HEK293 (cell line): Measurements from ENCODE around the gene BUB1.
"Not testable (repeated sequence)": the region's sequence is repeated elsewhere in the genome, so short reads cannot be mapped to it uniquely, and the experiment has no call there.

Experiments
- CTCF ChIP-seq: fragments of 450-650 bp; formaldehyde crosslinking; IDR thresholded peaks from 2 replicates; pipeline ENCODE4 v1.5.1; 2016; ENCODE audit warnings: missing biosample characterization, missing genetic modification characterization
- MYNN ChIP-seq: fragments of 450-650 bp; formaldehyde crosslinking; IDR thresholded peaks from 2 replicates; pipeline ENCODE4 v1.5.1; 2016; ENCODE audit warnings: missing biosample characterization, missing genetic modification characterization, borderline replicate concordance
- ZBTB11 ChIP-seq: fragments of 450-650 bp; formaldehyde crosslinking; conservative IDR thresholded peaks from 2 replicates; pipeline ENCODE4 v1.5.1; 2016; ENCODE audit warnings: low read depth, missing biosample characterization, missing genetic modification characterization
- ZBTB17 ChIP-seq: fragments of 450-650 bp; formaldehyde crosslinking; IDR thresholded peaks from 2 replicates; pipeline ENCODE4 v1.5.1; 2016; ENCODE audit warnings: missing biosample characterization, missing genetic modification characterization
- ZNF280D ChIP-seq: fragments of 450-650 bp; formaldehyde crosslinking; IDR thresholded peaks from 2 replicates; pipeline ENCODE4 v1.5.1; 2016; ENCODE audit warnings: missing biosample characterization, missing genetic modification characterization
- ZNF473 ChIP-seq: fragments of 450-650 bp; formaldehyde crosslinking; IDR thresholded peaks from 2 replicates; pipeline ENCODE4 v1.5.1; 2017; ENCODE audit warnings: missing biosample characterization, missing genetic modification characterization
- ZNF501 ChIP-seq: fragments of 450-650 bp; formaldehyde crosslinking; IDR thresholded peaks from 2 replicates; pipeline ENCODE4 v1.5.1; 2016; ENCODE audit warnings: missing biosample characterization, missing genetic modification characterization
- ZNF513 ChIP-seq: fragments of 450-650 bp; IDR thresholded peaks from 2 replicates; pipeline ENCODE4 v1.5.1; 2018; ENCODE audit warnings: missing biosample characterization, missing genetic modification characterization
- ZNF530 ChIP-seq: fragments of 450-650 bp; formaldehyde crosslinking; IDR thresholded peaks from 2 replicates; pipeline ENCODE4 v1.5.1; 2016; ENCODE audit warnings: low read depth, missing biosample characterization, missing genetic modification characterization
- ZSCAN30 ChIP-seq: fragments of 450-650 bp; IDR thresholded peaks from 2 replicates; pipeline ENCODE4 v1.5.1; 2018; ENCODE audit warnings: missing biosample characterization, mild to moderate bottlenecking, missing genetic modification characterization, moderate library complexity

- not testable (repeated sequence) for TF ChIP-seq CTCF (tag by site-specific recombination); ZNF513 (tag by site-specific recombination); ZNF280D (tag by site-specific recombination); ZNF501 (tag by site-specific recombination); ZSCAN30 (tag by site-specific recombination); ZNF530; MYNN (tag by site-specific recombination); ZNF473 (tag by site-specific recombination); ZBTB11 (tag by site-specific recombination); ZBTB17 (tag by site-specific recombination)
These were observed 41.8 kb downstream of the BUB1 start for GRCh38 chr2:110635949-110636628.
